Activated CD8-positive, alpha-beta memory T cell treated with anti-CD3 and anti-CD28 coated beads, Interleukin-2, amount 10 ng/mL, durations not matched to agents 7 days and 5 days (primary cell): ENCODE data around the gene AQP12B. TPM values are rescaled to one million over a fixed set of nuclear protein-coding genes. Genes with fewer than 3 reads are reported as not detected.

Source experiments
- ATAC-seq: fragments of 150-1000 bp; cut with Tn5 transposase; one replicate; pipeline ENCODE4 v1.10.0; 2021; ENCODE audit warnings: moderate library complexity
- CTCF ChIA-PET: fragments of 350-600 bp; sonication (Branson Sonifier 250); formaldehyde crosslinking; loops from one replicate; lab custom pipeline; 2021; ENCODE audit warnings: antibody characterized with exemption; lab: Charles Lee
- DNase-seq: peaks from one replicate; pipeline ENCODE4 v3.0.0-alpha.2; 2020
- H3K27ac Mint-ChIP-seq: one replicate; pipeline ENCODE4 v1.8.0; 2021; ENCODE audit warnings: mild to moderate bottlenecking, mixed read lengths
- H3K27me3 Mint-ChIP-seq: one replicate; pipeline ENCODE4 v1.8.0; 2021; ENCODE audit warnings: mixed read lengths
- H3K36me3 Mint-ChIP-seq: one replicate; pipeline ENCODE4 v1.8.0; 2021; ENCODE audit warnings: mild to moderate bottlenecking, mixed read lengths
- H3K4me1 Mint-ChIP-seq: one replicate; pipeline ENCODE4 v1.8.0; 2021; ENCODE audit warnings: mixed read lengths
- H3K4me3 Mint-ChIP-seq: one replicate; pipeline ENCODE4 v1.8.0; 2021; ENCODE audit warnings: mild to moderate bottlenecking, moderate library complexity, mixed read lengths
- H3K9me3 Mint-ChIP-seq: one replicate; pipeline ENCODE4 v1.8.0; 2022; ENCODE audit warnings: low read depth, mixed read lengths
- total RNA-seq, 2 experiments: library from RNA; stranded (reverse); gene quantifications; one replicate each; pipeline ENCODE4 v1.2.3, GENCODE V29; 2021

Gene AQP12B
- total RNA-seq, 2 experiments from 2014 or later: not detected

DNA sequence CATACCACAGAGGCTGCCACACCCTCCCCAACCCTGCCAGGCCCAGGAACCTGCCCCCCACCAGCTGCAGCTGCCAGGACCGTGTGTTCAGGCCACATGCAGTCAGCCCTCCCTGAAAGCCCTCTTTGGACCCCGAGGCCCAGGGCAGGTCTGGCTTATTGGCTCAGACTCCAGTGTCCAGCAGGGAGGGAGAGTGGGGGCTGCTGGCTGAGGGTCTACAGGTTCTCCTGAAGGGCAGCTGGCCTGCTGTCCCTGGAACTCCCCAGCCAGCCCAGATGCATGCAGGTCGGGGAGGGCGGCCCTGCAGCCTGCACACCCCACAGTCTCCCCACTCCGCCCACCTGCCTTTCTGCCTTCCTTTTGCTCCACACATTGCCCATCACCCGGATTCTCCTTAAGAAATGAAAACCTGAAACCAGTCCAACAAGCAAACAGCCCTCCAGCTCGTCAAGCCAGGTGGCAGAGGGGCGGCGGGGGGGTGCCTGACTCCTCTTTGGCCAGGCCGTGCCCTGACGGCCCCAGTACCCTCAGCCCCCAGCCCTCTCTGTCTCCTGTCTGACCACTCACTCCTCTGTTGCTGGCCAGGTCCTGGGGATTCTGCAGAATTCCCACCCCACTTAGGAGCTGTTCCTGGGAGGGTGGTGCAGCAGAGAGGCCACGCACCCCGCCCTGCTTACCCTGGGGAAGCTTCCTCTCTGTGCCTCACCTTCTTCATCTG, 39.4 kb downstream of the AQP12B start:
- H3K9me3 Mint-ChIP-seq: no peaks in the 10 kb centered on the region
- CTCF ChIA-PET: interaction anchor here (0.8 kb wide), 1 partner anchor 24 kb away, joined by 3 read pairs; no protein-coding TSS in a partner anchor
- H3K4me3 Mint-ChIP-seq: no peak overlapping the region
- ATAC-seq (no peak), DNase-seq (no peak)
- H3K27ac Mint-ChIP-seq: no peak overlapping the region
- H3K4me1 Mint-ChIP-seq: peaks cover 10% of the 10 kb centered on the region
- H3K36me3 Mint-ChIP-seq: peaks cover 3% of the 10 kb centered on the region
- H3K27me3 Mint-ChIP-seq: peaks cover 7% of the 10 kb centered on the region

GRCh38 chr2:240642806-240643092, 39.9 kb downstream of the AQP12B start:
- Mint-ChIP-seq H3K4me3 (no peak overlapping the region), H3K27ac (no peak overlapping the region), H3K9me3 (no peaks in the 10 kb centered on the region), H3K36me3 (peaks cover 3% of the 10 kb centered on the region), H3K4me1 (peaks cover 10% of the 10 kb centered on the region), H3K27me3 (peaks cover 3% of the 10 kb centered on the region)
- ATAC-seq (no peak), DNase-seq (peak; percentile 31)
- CTCF ChIA-PET: no interaction called here

DNA sequence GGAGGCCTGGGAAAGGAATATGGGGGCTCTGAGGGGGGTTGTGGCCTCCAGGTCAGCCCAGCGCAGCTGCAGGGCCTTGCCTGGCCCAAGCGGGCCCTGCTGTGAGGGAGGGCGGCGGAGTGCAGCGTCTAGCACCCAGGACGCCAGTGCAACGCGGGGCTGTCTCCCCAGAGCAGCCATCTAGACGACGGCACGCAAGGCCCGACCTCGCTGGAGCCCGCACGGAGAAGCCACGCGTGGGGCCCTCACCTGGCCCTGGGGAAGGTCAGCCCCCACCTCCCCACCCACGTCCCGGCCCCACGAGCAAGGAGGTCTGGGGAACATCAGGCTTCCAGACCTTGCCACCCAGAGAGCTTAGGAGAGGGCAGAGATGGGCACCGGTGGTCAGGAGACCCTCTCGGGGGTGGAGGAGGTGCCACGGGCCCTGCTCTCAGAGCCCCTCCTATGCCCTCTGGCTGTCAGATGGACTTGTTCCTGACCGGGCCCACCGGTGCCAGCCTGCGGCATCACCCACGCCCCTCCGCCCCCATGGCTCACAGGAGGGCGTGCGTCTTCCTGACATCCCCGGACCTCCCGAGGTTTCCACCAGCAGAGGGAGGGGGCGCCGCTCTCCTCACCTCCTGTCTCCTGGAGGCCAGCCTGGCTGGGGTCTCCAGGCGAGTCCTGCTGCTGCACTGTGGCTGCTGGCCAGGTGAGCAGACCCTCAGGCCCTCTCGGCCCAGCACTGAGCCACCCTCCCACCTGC, 40.5 kb downstream of the AQP12B start:
- Mint-ChIP-seq H3K27me3 (no peaks in the 10 kb centered on the region), H3K4me3 (no peak overlapping the region), H3K27ac (no peak overlapping the region), H3K36me3 (peaks cover 3% of the 10 kb centered on the region), H3K4me1 (peaks cover 10% of the 10 kb centered on the region), H3K9me3 (no peaks in the 10 kb centered on the region)
- ATAC-seq (no peak), DNase-seq (peak; percentile 30)
- CTCF ChIA-PET: no interaction called here

- H3K4me3 Mint-ChIP-seq: no peak overlapping the region
- peaks cover 5% of the 10 kb centered on the region for H3K4me1 Mint-ChIP-seq
- no peak overlapping the region for H3K27ac Mint-ChIP-seq
- DNase-seq (no peak), ATAC-seq (no peak)
- no peaks in the 10 kb centered on the region for H3K9me3 Mint-ChIP-seq
- H3K36me3 Mint-ChIP-seq: peaks cover 3% of the 10 kb centered on the region
- CTCF ChIA-PET: no interaction called here
- no peaks in the 10 kb centered on the region for H3K27me3 Mint-ChIP-seq
Observed at GRCh38 chr2:240640939-240641338, 41.7 kb downstream of the AQP12B start.

GRCh38 chr2:240639566-240639965, 43.1 kb downstream of the AQP12B start:
- Mint-ChIP-seq H3K27ac (no peak overlapping the region), H3K36me3 (peaks cover 8% of the 10 kb centered on the region), H3K9me3 (peaks cover 2% of the 10 kb centered on the region), H3K4me3 (no peak overlapping the region), H3K4me1 (no peaks in the 10 kb centered on the region), H3K27me3 (no peaks in the 10 kb centered on the region)
- ATAC-seq: no peak
- CTCF ChIA-PET: no interaction called here
- no peak for DNase-seq

GRCh38 chr2:240638512-240639160, 44.0 kb downstream of the AQP12B start:
- Mint-ChIP-seq H3K27ac (no peak overlapping the region), H3K27me3 (no peaks in the 10 kb centered on the region), H3K9me3 (peaks cover 4% of the 10 kb centered on the region), H3K4me3 (no peak overlapping the region), H3K36me3 (peaks cover 18% of the 10 kb centered on the region), H3K4me1 (no peaks in the 10 kb centered on the region)
- DNase-seq (no peak), ATAC-seq (no peak)
- CTCF ChIA-PET: no interaction called here

DNA sequence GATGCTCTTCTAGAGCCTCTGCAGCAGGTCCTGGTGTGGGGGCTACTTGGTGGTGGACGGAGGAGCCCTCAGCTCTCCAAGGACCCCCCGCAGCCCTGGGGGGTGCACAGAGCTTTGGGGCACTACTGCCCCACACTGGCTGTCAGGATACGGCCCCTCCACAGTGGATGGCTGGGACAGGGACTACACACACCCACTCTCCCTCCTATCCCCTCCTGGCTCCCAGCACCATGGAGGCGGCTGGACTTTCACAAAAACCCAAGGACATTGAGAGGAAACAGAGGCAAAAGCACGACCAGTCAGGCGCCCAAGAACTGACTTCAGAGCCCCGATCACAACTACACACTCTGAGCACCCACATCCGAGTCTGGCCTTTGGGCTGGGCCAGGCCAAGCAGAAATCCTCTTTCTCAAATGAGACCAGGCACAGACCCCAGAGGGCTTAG, 44.8 kb downstream of the AQP12B start:
- CTCF ChIA-PET: no interaction called here
- ATAC-seq (no peak), DNase-seq (no peak)
- H3K4me1 Mint-ChIP-seq: no peaks in the 10 kb centered on the region
- H3K36me3 Mint-ChIP-seq: peaks cover 25% of the 10 kb centered on the region
- no peaks in the 10 kb centered on the region for H3K27me3 Mint-ChIP-seq
- H3K4me3 Mint-ChIP-seq: no peak overlapping the region
- peaks cover 11% of the 10 kb centered on the region for H3K9me3 Mint-ChIP-seq
- H3K27ac Mint-ChIP-seq: no peak overlapping the region

DNA sequence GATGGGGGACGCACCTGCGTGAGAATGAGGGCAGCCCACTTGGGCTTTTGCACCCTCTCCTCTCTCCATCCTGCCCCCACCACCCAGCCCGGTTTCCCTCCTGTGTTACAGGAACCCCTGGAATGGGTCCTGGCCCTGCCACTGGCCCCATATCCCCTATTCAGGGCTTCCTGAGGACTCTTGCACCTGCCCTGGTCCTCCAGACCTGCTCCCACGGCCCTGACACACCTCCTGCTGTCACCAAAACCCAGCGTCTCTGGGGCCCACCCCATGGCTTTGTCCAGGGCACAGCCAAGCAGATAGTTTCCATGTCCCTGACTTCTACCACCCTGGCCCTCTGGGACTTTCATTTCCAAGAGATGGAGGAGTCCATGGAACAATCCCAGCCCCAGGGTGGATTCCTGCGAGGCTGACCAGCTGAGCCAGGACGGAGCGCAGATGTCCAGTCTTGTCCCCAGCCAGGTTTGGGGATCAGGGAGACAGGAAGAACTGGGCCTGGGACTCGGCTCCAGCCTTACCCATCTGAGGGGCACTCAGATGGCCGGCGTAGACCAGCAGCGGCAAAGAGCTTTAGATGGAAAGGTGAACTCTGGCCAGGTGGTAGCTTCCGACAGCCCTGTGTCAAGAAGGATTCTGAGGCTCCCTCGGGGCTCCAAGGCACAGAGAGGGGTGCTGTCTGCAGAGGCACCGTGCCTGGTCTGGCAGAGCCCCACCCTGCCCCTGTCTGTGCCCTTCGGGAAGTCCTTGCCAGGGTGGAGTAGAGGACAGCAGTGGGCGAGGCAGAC, 45.4 kb downstream of the AQP12B start:
- no peak for DNase-seq
- H3K27ac Mint-ChIP-seq: no peak overlapping the region
- H3K4me3 Mint-ChIP-seq: no peak overlapping the region
- CTCF ChIA-PET: no interaction called here
- no peak for ATAC-seq
- no peaks in the 10 kb centered on the region for H3K4me1 Mint-ChIP-seq
- H3K27me3 Mint-ChIP-seq: no peaks in the 10 kb centered on the region
- H3K36me3 Mint-ChIP-seq: peaks cover 31% of the 10 kb centered on the region
- H3K9me3 Mint-ChIP-seq: peaks cover 14% of the 10 kb centered on the region

DNA sequence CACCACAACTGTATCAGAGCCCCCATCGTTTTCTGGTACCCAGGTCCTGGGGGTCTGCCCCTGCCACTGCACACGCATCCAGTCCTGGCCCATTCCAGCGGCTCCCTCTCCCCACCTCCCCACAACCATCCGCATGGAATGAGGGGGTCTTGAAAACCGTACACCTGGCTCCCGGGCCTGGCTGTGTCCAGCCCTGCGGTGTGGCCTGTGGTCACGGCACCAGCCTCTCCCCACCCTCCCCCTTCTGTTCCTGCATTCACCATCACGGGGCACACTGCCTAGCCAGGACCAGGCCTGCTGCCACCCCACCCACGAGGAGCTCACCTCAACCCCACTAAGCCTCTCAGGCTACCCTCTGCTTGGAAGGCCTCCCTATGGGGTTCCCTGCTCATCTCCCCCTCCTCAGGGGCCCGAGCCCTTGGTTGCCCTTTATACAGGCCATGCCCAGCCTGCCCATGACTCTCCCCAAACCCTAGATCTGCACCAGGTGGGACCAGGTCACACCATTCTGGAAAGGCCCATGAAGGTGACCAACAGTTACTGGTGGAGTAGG, 46.0 kb downstream of the AQP12B start:
- DNase-seq (no peak), ATAC-seq (no peak)
- no peaks in the 10 kb centered on the region for H3K4me1 Mint-ChIP-seq
- H3K27me3 Mint-ChIP-seq: no peaks in the 10 kb centered on the region
- no peak overlapping the region for H3K4me3 Mint-ChIP-seq
- CTCF ChIA-PET: no interaction called here
- H3K36me3 Mint-ChIP-seq: peaks cover 38% of the 10 kb centered on the region
- peaks cover 14% of the 10 kb centered on the region for H3K9me3 Mint-ChIP-seq
- H3K27ac Mint-ChIP-seq: no peak overlapping the region

GRCh38 chr2:240635998-240636547, 46.6 kb downstream of the AQP12B start:
- Mint-ChIP-seq H3K27me3 (no peaks in the 10 kb centered on the region), H3K4me1 (no peaks in the 10 kb centered on the region), H3K36me3 (peaks cover 40% of the 10 kb centered on the region), H3K27ac (no peak overlapping the region), H3K9me3 (peaks cover 14% of the 10 kb centered on the region), H3K4me3 (no peak overlapping the region)
- no peak for ATAC-seq
- CTCF ChIA-PET: no interaction called here
- DNase-seq: no peak

- H3K27me3 Mint-ChIP-seq: no peaks in the 10 kb centered on the region
- H3K36me3 Mint-ChIP-seq: peaks cover 47% of the 10 kb centered on the region
- ATAC-seq (no peak), DNase-seq (no peak)
- H3K9me3 Mint-ChIP-seq: peaks cover 14% of the 10 kb centered on the region
- H3K4me3 Mint-ChIP-seq: no peak overlapping the region
- no peaks in the 10 kb centered on the region for H3K4me1 Mint-ChIP-seq
- no peak overlapping the region for H3K27ac Mint-ChIP-seq
- CTCF ChIA-PET: no interaction called here
Observed at GRCh38 chr2:240635121-240635997, 47.3 kb downstream of the AQP12B start.

DNA sequence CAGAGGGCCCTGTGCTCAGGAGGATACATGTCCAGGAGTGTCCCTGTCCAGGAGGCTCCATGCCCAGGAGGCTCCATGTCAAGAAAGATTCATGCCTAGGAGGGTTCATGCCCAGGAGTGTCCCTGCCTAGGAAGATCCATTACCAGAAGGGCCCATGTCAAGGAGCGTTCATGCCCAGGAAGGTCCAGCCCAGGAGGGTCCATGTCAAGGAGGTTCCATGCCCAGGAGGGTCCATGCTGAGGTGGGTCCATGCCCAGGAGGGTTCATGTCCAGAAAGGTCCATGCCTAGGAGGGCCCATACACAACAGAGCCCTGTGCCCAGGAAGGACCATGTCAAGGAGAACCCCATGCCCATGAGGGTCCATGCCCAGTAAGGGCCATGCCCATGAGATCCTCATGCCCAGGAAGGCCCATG, 50.4 kb downstream of the AQP12B start:
- CTCF ChIA-PET: no interaction called here
- Mint-ChIP-seq H3K27me3 (no peaks in the 10 kb centered on the region), H3K4me3 (no peak overlapping the region), H3K9me3 (peaks cover 14% of the 10 kb centered on the region), H3K36me3 (peaks cover 55% of the 10 kb centered on the region), H3K4me1 (peaks cover 4% of the 10 kb centered on the region), H3K27ac (no peak overlapping the region)
- ATAC-seq (no peak), DNase-seq (no peak)
